ENCODE measurements around the gene VRK1. TPM values are rescaled to one million over a fixed set of nuclear protein-coding genes. Genes with fewer than 3 reads are reported as not detected.

The VRK1 gene
- total and polyA plus RNA-seq, 4 donors = 1.8 to 50.4 (median 3.3) TPM

GRCh38 chr14:96922986-96923385 is 125.8 kb downstream of the VRK1 start (continued):
- no peak for TF ChIP-seq REST (IDR thresholded peaks at IDR 0.05)
- no peak for TF ChIP-seq ATF3 (IDR thresholded peaks at IDR 0.05)
- TF ChIP-seq HNF4A (conservative IDR thresholded peaks at IDR 0.05) = no peak
- no peak for TF ChIP-seq HNF4G (IDR thresholded peaks at IDR 0.05)
- TF ChIP-seq RXRA (IDR thresholded peaks at IDR 0.05) = no peak

GRCh38 chr14:96925422-96925821 is 128.2 kb downstream of the VRK1 start:
- no peak for DNase-seq (ENCODE audit: low spot score)
- Histone ChIP-seq H3K36me3 (ENCODE audit: control insufficient read depth in 4 of 4, insufficient read depth in 3 of 4, low read depth in 1 of 4, low read length in 3 of 4) (no peaks in the 10 kb centered on the region), H3K9ac (ENCODE audit: low read depth in 1 of 2, low read length in 2 of 2) (no peak overlapping the region), H3K27ac (ENCODE audit: low read depth in 1 of 2, low read length in 2 of 2) (no peak overlapping the region), H3K4me1 (ENCODE audit: control insufficient read depth in 4 of 4, insufficient read depth in 4 of 4, low read length in 3 of 4) (no peaks in the 10 kb centered on the region), H3K9me3 (ENCODE audit: control insufficient read depth in 4 of 4, low read length in 3 of 4) (peaks cover 2 to 4% (median 2%) of the 10 kb centered on the region in 4 donors), H3K27me3 (ENCODE audit: control insufficient read depth in 4 of 4, insufficient read depth in 4 of 4, low read length in 3 of 4) (peaks cover 0 to 2% (median 0%) of the 10 kb centered on the region in 4 donors), H3K4me3 (ENCODE audit: low read depth in 1 of 3, low read length in 3 of 3) (no peak overlapping the region)
- 86% methylated on average over 4 of the region's 4 CpGs for WGBS
- no peak for TF ChIP-seq TAF1 (conservative IDR thresholded peaks at IDR 0.05)
- no peak for TF ChIP-seq GABPA (IDR thresholded peaks at IDR 0.05 in 1 of 2, conservative IDR thresholded peaks at IDR 0.05 in 1 of 2)
- no peak for TF ChIP-seq RXRA (IDR thresholded peaks at IDR 0.05)
- no peak for TF ChIP-seq EGR1 (IDR thresholded peaks at IDR 0.05; ENCODE audit: low read depth in 2 of 2)
- no peak for TF ChIP-seq JUND (IDR thresholded peaks at IDR 0.05)
- no peak for TF ChIP-seq HNF4A (conservative IDR thresholded peaks at IDR 0.05)
- no peak for TF ChIP-seq RAD21 (IDR thresholded peaks at IDR 0.05)
- no peak for TF ChIP-seq ZBTB33 (IDR thresholded peaks at IDR 0.05)
- no peak for TF ChIP-seq MAX (IDR thresholded peaks at IDR 0.05)
- no peak for TF ChIP-seq YY1 (IDR thresholded peaks at IDR 0.05)

- no peak for DNase-seq (ENCODE audit: low spot score)
- no peaks in the 10 kb centered on the region for H3K36me3 ChIP-seq (ENCODE audit: control insufficient read depth in 4 of 4, insufficient read depth in 3 of 4, low read depth in 1 of 4, low read length in 3 of 4)
- 93% methylated on average over 8 of the region's 8 CpGs for WGBS
Observed at GRCh38 chr14:96926001-96926400, 128.8 kb downstream of the VRK1 start.

More at GRCh38 chr14:96926001-96926400, 128.8 kb downstream of the VRK1 start:
- peaks cover 2 to 4% (median 2%) of the 10 kb centered on the region in 4 donors for H3K9me3 ChIP-seq (ENCODE audit: control insufficient read depth in 4 of 4, low read length in 3 of 4)
- no peak overlapping the region for H3K27ac ChIP-seq (ENCODE audit: low read depth in 1 of 2, low read length in 2 of 2)
- H3K4me3 ChIP-seq (ENCODE audit: low read depth in 1 of 3, low read length in 3 of 3) = no peak overlapping the region
- no peaks in the 10 kb centered on the region for H3K4me1 ChIP-seq (ENCODE audit: control insufficient read depth in 4 of 4, insufficient read depth in 4 of 4, low read length in 3 of 4)
- no peak for TF ChIP-seq HNF4G (IDR thresholded peaks at IDR 0.05)
- TF ChIP-seq RXRA (IDR thresholded peaks at IDR 0.05) = no peak
- TF ChIP-seq ATF3 (IDR thresholded peaks at IDR 0.05) = no peak
- no peak for TF ChIP-seq HNF4A (conservative IDR thresholded peaks at IDR 0.05)
- TF ChIP-seq MAX (IDR thresholded peaks at IDR 0.05) = no peak
- TF ChIP-seq ZBTB33 (IDR thresholded peaks at IDR 0.05) = no peak
- TF ChIP-seq CTCF (IDR thresholded peaks at IDR 0.05; ENCODE audit: low read depth, low read length, missing input control) = no peak
- no peak for TF ChIP-seq JUND (IDR thresholded peaks at IDR 0.05)
- no peak for TF ChIP-seq NR2F2 (IDR thresholded peaks at IDR 0.05)
- H3K9ac ChIP-seq (ENCODE audit: low read depth in 1 of 2, low read length in 2 of 2) = no peak overlapping the region
- peaks cover 0 to 2% (median 0%) of the 10 kb centered on the region in 4 donors for H3K27me3 ChIP-seq (ENCODE audit: control insufficient read depth in 4 of 4, insufficient read depth in 4 of 4, low read length in 3 of 4)

Measured in liver (tissue), 9 donors.